NB4 (cell line): Measurements from ENCODE around the gene FADD.

ENCODE experiments used
- DNase-seq: peaks from one replicate; pipeline ENCODE4 v3.0.0; 2010; ENCODE audit warnings: low read depth
- H3K4me3 ChIP-seq: one replicate; pipeline ENCODE4 v1.5.1; 2011; ENCODE audit warnings: mild to moderate bottlenecking, low read depth, low read length, moderate library complexity
- CTCF ChIP-seq: IDR thresholded peaks from one replicate; pipeline ENCODE4 v1.5.1; 2012; ENCODE audit warnings: low read depth, low read length
- MAX ChIP-seq: IDR thresholded peaks from 2 replicates; pipeline ENCODE4 v1.6.1; 2011; ENCODE audit warnings: low read depth, low read length
- MYC ChIP-seq: IDR thresholded peaks from 2 replicates; pipeline ENCODE4 v1.6.1; 2011; ENCODE audit warnings: low read depth, low read length
- POLR2A ChIP-seq: IDR thresholded peaks from 2 replicates; pipeline ENCODE4 v1.6.1; 2011; ENCODE audit warnings: mild to moderate bottlenecking; ENCODE audit not compliant: insufficient read length; ENCODE audit errors: extremely low read depth

Gene FADD

GRCh38 chr11:70159627-70160570, 43.2 kb upstream of the FADD start:
- no peak for DNase-seq
- no peak overlapping the region for H3K4me3 ChIP-seq
- TF ChIP-seq MYC (no peak), CTCF (no peak), MAX (no peak), POLR2A (no peak)

GRCh38 chr11:70161043-70161625, 42.0 kb upstream of the FADD start:
- H3K4me3 ChIP-seq: no peak overlapping the region
- DNase-seq: no peak
- TF ChIP-seq MAX: no peak
- TF ChIP-seq POLR2A: no peak
- no peak for TF ChIP-seq CTCF
- TF ChIP-seq MYC: no peak

- TF ChIP-seq CTCF (no peak), POLR2A (no peak), MAX (no peak), MYC (no peak)
- H3K4me3 ChIP-seq: no peak overlapping the region
- DNase-seq: no peak
Measured at GRCh38 chr11:70164705-70165104, 38.4 kb upstream of the FADD start.

GRCh38 chr11:70167120-70167519, 36.0 kb upstream of the FADD start:
- no peak for TF ChIP-seq POLR2A
- TF ChIP-seq CTCF: no peak
- TF ChIP-seq MYC: no peak
- no peak for TF ChIP-seq MAX
- no peak for DNase-seq
- H3K4me3 ChIP-seq: no peak overlapping the region

- no peak for TF ChIP-seq CTCF
- TF ChIP-seq POLR2A: no peak
- TF ChIP-seq MYC: no peak
- no peak for TF ChIP-seq MAX
- H3K4me3 ChIP-seq: no peak overlapping the region
- DNase-seq: no peak
Measured at GRCh38 chr11:70167723-70168404, 35.2 kb upstream of the FADD start.
